H1 (cell line): ENCODE results near the gene FLRT3. TPM values are rescaled to one million over a fixed set of nuclear protein-coding genes. Genes with fewer than 3 reads are reported as not detected.

Experiments used
- POLR2A ChIP-seq, 2 experiments: IDR thresholded peaks; 1 replicate in 1 of 2; 2 replicates in 1 of 2; pipeline ENCODE4 v1.6.1; 2011; ENCODE audit warnings: low read depth in 2 of 2, low read length in 2 of 2, mild to moderate bottlenecking in 2 of 2; ENCODE audit errors: control extremely low read depth in 1 of 2
- SIRT6 ChIP-seq: IDR thresholded peaks from one replicate; pipeline ENCODE4 v1.7.1; 2012; ENCODE audit warnings: low read length, inconsistent platforms
- YY1 ChIP-seq: IDR thresholded peaks from 2 replicates; pipeline ENCODE4 v1.6.1; 2011; ENCODE audit warnings: low read depth, mild to moderate bottlenecking, low read length
- polyA plus RNA-seq, 7 experiments: library from polyadenylated mRNA; depleted of rRNA in 3 of 7; stranded (reverse) in 5 of 7; unstranded in 2 of 7; fragments of >200 nt in 5 of 7; fragments of 200-250 nt in 2 of 7; gene quantifications; 1 replicate in 5 of 7; 2 replicates in 1 of 7; 4 replicates in 1 of 7; pipeline versions ENCODE4 v1.2.1 to v1.2.3, GENCODE V29; 2011 to 2013; ENCODE audit warnings: missing spikeins in 2 of 7, mixed read lengths in 2 of 7
- total RNA-seq: library from RNA; stranded (reverse); fragmentation: NEBNext Ultra II Directional; extraction: Animal tissue kit (Norgen Biotek cat#: 25700); gene quantifications from 2 replicates; pipeline ENCODE4 v1.2.1, GENCODE V29; 2021

The FLRT3 gene
- total and polyA plus RNA-seq, 2 of the 8 experiments (the other 6 are each of a cell fraction or from before 2014, with no cell fraction given) = 0.35 to 0.41 TPM

DNA sequence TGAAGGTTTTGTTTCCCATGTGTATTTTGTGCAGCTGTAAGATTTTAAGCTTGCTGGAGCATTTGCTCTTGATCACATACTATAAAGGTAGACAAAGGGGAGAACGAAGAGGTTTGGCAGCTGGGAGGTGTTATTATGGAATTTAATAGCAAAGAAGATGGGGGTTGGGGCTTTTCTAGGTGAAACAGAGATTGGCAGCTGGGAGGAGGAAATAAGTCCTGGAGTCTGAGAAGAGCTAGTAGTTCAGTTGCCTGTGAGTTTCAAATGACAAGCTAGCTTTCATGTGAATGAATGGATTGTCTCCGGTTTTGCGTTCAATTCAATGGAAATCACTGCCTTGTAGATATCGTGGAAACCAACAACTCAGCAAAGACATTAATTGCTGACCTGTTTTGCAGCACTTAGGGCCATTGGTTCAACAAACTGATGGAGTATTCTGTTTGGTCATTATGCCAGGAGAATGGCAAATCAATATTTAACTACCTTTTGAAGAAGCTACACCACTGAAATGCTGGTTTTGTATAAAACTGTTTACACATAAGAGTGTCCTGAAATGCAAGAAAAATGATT lies 38.1 kb upstream of the FLRT3 start (continued):
- TF ChIP-seq SIRT6 = no peak
- no peak for TF ChIP-seq POLR2A (IDR thresholded peaks at IDR 0.05; ENCODE audit: control extremely low read depth in 1 of 2, low read depth in 2 of 2, low read length in 2 of 2)
- no peak for TF ChIP-seq YY1
